Neural progenitor cell (in vitro differentiated cells): ENCODE data around the gene KIAA1217.

Experiments
- CTCF ChIP-seq: fragments of 200-600 bp; sonication (generic); IDR thresholded peaks from 2 replicates; pipeline ENCODE4 v1.5.1; 2017; ENCODE audit warnings: antibody characterized with exemption, mild to moderate bottlenecking
- EZH2phosphoT487 ChIP-seq: fragments of 200-600 bp; sonication (generic); IDR thresholded peaks from 2 replicates; pipeline ENCODE4 v1.6.1; 2017; ENCODE audit warnings: antibody characterized with exemption

- TF ChIP-seq CTCF (no peak), EZH2phosphoT487 (no peak)
Measured at GRCh38 chr10:24415455-24416125, 206.7 kb downstream of the KIAA1217 start.
